Measurements from ENCODE around the gene MRNIP.
A peak's percentile ranks its signal among the peaks of the same experiment; 100 is the strongest.
"Not testable (repeated sequence)": the region's sequence is repeated elsewhere in the genome, so short reads cannot be mapped to it uniquely, and the experiment has no call there.

The MRNIP gene

DNA sequence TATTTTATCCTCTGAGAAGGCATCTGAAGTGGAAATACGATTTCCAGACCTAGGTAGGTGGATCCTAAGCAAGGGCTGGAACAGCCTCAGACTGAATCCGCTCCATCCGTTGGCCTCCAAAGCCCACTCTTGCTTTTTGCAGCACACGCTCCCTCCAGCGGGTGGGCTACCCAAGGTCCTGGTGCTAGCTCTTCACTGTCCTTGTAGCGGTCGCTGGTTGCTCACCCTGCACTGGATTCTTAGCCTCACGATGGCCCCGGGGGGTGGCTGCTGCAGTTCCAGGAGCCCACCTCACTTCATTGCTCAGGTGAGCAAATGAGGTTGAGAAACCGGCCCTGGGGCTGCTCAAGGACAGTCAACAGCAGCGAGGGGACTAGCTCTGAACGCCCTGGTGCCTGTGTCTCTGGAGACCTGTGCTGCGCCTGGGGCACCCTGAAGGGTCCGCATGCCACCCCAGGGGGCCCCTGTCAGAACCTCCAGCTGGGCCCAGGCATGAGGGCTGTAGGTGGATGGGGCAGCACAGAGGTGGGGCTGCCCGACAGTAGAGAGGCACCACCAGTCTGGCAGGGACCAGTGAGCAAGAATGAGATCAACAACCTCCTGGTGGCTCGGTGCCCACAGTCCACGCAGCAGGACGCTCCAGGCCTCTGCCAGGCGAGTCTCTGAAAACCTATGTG, 56.3 kb downstream of the MRNIP start:
- no peak for DNase-seq

DNA sequence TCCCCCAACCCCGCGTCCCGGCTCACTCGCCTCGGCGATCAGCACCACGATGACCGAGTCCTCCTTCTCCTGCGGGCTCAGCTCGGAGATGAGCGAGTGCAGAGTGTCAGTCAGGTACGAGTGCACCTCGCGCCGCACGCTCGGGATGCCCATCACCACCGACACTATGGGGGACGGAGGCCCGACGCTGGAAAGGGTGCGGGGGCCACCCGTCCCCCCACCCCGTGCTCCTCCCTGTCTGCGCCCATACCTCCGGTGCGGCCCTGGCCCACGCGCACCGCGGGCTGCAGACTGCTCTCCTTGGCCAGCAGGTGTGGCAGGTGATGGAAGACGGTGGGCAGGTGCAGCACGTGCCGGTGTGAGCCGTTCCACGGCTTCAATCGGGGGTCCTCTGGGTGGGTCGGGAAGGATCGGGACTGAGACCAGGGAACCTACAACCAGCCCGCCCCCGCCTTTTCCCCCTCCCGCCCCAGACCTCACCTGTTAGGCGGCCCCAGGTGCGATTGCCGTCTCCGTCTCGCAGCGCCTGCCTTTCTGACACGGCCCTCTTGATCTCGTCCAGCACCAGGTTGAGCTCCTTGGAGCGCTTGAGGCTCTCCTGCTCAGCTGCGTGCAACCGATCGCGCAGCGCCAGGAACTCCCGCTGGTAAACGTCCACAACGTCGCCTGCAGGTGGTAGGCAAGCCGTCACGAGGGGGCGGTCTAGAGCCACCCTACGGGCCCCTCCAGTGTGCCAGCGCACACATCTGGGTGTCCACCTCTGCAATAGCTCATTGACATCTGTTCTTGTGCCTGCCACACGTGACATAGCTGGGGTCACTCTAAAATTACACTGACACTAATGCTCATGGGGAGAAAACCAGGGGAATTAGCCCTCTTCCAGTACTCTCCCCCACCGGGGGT, 57.1 kb downstream of the MRNIP start:
- DNase-seq, result peak; percentile 88 to 91

- no peak for DNase-seq
Observed at GRCh38 chr5:179800696-179801201, 57.9 kb downstream of the MRNIP start.

DNA sequence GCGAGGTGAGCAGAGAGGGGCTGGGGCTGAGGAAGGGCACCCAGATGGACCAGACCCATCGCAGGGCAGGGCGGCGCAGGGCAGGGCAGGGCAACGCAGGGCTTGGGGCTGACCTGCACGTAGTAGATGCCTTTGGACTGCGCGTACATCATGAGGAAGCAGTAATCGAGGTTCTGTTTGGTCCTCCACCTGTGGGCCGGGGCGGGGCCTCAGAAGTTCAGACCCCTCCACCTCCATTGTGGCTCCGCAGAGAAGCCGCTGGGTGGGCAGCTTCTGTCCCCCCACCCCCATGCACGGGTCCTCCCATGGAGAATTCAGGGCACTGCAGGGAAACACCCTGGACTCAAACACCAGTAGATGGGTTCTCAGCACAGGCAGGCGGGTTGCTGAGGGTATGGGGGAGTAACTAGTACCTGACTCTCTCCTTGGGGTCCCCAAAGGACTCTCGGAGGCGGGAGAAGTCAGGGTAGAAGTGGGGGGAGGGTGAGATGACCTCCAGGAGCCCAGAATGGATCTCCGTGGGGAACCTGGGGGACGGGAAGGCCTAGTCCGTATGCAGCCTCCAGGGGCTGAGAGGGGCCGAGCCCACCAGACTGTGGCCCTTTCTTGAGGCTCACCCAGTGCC, 58.4 kb downstream of the MRNIP start:
- DNase-seq, result no peak

DNA sequence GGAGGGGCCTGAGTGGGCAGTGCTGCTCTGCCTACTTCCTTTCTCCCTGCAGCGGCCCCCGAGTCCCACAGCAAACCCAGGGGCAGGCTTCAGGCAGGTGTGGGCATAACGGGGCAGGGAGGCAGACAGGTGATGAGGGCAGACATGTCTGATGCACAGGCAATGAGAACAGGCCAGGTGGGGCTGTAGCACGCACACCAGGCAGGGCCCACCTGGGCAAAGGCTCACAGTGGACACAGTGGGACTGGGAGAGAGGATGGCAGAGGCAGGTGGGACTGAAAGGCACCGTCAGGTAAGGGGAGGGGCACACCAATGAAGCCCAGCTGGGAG, 59.0 kb downstream of the MRNIP start:
- DNase-seq, result no peak

DNA sequence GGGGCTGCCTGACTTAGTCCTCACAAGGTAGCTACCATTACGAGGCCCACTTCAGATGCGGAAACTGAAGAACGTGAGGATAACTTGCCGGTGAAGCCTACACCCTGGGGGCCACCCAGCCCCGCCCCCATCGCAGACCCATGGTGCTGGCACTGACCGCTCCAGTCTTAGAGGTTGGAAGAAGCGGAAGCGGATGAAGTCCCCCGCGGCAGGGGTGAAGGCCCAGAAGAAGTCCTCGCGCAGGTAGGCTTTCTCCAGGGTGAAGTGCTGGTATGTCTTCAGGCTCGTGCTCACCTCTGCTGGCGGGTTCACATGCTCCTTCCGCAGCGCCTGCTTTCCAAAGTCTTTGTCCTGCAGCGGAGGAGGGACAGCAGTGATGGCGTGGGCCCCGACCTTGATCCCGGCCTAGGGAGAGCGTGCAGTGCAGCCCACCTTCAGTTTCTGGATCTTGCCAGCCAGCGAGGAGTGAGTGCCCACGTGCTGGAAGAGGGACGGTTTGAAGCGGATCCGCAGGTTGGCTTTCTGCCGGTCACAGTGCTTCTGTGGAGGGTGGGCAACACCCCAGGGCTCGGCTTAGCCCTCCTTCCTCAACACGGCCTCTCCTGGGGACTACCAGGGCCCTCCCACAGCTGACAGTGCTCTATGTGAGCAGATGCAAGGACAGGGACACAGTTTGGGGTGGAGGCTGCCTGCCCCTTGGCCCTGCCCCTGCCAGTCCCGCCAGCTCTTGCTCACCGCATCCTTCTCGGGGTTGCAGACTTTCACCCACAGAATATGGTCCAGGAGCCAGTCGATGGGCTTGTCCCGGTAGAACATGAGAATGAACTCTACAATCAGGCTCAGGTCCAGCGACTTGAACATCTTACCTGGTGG, 59.6 kb downstream of the MRNIP start:
- DNase-seq, result no peak

DNA sequence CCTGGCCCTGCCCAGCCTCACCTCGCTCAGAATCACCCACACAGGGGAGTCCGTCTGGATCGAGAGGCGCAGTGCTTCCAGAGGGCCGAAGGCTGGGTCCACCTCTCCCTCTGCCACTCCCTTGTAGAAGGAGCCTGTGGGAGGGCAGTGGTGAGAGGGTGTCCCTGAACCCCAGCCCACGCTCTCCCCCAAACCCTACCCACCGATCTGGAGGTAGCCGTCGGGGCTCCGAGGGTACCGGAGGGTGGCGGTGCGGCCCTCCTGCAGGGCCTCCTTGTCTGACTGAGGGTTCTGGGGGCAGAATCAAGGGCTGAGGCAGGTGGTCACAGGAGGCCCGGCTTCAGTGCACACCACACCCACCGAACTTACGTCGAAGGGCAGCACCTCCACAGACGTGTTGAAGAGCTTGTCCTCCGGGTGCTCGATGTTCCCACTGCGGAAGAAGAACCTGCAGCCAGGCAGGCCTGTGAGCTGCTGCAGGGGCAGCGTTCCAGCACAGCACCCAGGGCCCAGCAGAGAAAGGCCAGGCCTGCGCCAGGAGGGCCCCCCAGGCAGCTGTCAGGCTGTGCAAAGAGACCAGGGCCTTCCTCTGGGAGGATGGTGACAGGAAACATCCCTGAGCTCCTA, 60.4 kb downstream of the MRNIP start:
- no peak for DNase-seq

- no peak for DNase-seq
Observed at GRCh38 chr5:179797741-179798140, 60.9 kb downstream of the MRNIP start.

DNA sequence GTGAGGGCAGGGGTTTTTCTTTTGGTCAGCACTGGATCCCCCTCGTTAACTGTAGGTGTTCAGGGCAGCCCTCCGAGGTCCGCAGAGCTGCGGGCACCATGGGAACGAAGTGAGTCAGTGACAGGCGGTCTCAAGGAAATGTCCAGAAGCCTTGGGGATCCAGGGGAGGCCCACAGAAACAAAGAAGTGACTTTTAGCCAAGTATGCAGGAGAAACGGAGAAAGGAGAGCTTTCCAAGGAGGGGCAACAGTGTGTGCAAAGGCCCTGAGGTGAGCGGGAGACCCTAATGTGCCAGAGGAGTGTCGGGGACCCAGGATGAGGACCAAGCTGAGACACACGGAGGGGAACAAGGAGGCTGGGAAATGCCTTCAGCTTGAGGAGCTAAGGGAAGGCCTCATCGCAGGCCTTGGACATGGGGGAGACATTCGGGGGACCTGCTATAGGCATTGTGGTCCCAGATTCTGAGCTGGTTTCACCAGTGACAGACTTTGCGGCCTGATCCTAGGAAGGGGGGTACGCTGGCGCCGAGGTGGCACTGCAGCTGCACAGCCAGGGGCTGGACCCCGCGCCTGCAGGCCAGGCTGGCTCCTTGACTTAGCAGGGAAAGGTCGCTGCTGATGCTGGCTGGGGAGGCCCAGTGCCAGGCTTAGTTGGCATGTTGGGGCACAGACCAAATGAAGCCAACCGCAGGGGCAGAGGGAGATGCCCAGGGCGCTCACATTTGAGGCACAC, 61.6 kb downstream of the MRNIP start:
- DNase-seq, result no peak

DNA sequence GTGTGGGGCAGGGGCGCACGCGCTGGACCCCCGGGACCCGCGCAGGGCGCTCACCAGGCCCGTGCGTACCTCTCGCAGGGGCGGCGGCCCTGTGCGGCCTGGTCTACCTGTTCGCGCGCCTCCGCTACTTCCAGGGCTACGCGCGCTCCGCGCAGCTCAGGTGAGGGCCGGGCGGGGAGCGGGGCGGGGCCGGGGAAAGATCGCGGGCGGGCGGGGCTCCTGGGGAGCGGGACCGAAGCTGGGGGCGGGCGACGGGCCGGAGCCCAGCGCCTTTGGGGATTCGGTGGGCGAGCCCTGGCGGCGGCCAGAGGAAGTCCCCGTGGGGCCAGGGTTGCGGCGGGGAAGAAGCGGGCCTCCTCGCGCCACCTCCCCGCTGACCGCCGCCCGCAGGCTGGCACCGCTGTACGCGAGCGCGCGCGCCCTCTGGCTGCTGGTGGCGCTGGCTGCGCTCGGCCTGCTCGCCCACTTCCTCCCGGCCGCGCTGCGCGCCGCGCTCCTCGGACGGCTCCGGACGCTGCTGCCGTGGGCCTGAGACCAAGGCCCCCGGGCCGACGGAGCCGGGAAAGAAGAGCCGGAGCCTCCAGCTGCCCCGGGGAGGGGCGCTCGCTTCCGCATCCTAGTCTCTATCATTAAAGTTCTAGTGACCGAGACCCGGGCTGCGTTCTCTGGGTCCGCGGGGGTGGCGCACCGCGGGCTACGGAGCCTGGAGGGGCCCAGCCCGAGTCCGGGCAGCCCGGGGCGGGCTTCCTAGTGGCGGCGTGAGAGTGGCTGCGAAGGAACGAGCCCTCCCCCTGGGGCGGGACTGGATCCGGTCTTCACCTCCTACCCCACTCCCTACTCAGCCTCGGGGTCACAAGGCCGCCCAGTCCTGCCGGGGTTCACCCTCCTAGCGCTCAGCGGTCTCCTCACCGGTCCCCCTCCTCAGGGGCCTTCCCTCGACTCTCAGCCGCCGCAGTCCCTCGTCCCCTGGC, 62.5 kb downstream of the MRNIP start:
- peak; percentile 71 to 76 for DNase-seq

DNA sequence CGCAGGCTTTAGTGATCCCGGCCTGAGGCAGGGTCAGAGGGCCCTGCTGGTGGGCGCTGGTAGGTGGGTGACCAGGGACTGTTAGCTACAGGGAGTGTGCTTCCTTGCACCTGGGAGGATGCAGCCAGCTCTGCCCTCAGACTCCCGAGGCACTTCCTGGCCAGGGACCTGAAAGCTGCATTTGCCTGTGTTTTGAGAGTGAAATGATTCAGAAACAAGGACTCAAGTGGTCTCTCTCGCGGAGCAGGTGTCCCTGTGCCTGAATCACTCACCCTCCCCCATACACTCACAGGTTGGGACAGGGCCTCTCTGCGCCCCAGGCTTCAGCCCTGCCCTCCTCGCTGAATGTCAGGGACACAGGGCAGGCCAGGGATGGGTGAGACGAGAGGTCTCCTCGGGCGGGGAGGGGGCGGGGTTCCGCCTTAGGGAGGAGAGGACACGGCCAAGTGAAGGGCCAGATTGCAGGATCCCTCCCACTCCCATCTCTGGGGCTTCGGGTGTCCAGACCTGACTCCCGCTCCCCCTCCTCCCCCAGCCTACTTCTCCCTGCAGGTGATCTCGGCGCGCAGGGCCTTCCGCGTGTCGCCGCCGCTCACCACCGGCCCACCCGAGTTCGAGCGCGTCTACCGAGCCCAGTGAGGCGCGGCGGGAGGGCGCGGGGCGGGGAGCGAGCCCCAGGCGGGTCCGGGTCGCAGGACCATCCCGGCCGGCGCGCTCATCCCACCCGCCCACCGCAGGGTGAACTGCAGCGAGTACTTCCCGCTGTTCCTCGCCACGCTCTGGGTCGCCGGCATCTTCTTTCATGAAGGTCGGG, 63.4 kb downstream of the MRNIP start:
- DNase-seq, result no peak

DNA sequence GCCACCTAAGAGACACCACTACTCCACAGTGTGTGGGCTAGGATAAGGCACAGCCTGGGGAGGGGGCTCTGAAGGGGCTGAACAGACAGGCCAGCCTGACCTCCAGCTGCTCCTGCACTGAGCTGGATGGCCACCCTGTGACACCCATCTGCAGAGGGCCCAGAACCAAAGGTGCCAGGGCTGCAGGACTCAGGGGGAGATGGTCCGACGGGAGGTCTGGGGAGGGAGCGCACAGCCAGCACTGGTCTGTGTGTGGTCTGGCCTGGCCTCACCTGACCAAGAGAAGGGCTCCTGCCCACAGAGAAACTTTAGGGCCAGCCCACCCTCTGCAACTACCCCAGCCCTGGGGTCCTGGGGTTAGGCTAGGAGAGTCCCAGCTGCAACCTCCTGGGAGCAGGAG, 64.0 kb downstream of the MRNIP start:
- no peak for DNase-seq

- no peak for DNase-seq
Observed at GRCh38 chr5:179794171-179794570, 64.4 kb downstream of the MRNIP start.

- DNase-seq, result no peak
Observed at GRCh38 chr5:179793468-179794139, 65.0 kb downstream of the MRNIP start, which contains the start of gene LTC4S. Gene LTC4S (plus strand): TSS chr5:179793986. CDS start chr5:179794081, 95 bp downstream.

DNA sequence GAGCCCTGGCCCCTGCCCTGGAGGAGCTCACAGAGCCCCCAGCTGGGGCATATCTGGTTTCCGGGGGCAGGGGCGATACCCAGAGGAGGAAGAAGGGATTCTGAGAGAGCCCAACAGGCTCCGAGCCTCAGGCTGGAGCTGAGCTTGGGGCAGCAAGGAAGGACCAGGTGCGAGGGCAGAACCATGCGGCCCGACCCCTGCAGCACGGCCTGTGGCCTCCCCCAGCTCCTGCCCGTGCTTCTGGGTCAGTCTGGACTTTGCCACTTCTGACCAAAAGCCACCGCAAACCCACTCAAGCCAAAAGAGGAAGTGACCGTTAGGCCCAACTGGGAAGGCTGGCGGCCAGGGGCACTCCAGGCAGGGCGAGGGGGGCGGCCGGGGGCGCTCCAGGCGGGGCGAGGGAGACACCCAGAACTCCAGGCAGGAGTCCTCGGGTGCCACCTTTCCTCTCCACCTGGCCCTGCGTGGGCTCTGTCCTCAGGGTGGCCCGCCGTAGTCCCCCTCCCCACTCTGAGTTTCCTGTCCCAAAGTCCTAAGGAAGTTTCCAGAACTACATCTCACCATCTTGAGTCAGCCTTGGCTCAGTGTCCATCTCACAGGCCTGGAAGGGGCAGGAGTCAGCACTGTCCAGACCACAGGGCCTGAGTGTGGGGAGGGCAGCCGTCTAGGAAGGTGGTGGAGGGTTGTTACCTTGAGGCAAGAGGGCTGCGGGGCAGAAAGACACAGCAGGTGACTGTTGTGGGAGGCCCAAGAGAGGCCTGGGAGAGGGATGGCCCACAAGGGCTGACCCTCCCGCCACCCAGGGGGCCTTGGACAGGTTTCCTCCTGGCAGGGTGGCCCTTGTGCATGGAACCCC, 65.8 kb downstream of the MRNIP start:
- no peak for DNase-seq

- DNase-seq, result no peak
Observed at GRCh38 chr5:179791881-179792611, 66.6 kb downstream of the MRNIP start.

GRCh38 chr5:179789278-179789677, 69.3 kb downstream of the MRNIP start:
- not testable (repeated sequence) for DNase-seq

Measured in stimulated activated CD4-positive, alpha-beta T cell treated with anti-CD3 and anti-CD28 coated beads, Interleukin-2, amount 100 ng/mL, for 24 hours (primary cell).